OCI-LY1 (cell line): ENCODE data around the gene GYS2.

ENCODE experiments used
- H2AFZ ChIP-seq: fragments of 200-600 bp; sonication (generic), shearing (Covaris generic); 2 replicates; pipeline ENCODE4 v1.6.0; 2014; ENCODE audit warnings: antibody characterized with exemption, mild to moderate bottlenecking, low read length
- H3F3A ChIP-seq: fragments of 200-600 bp; sonication (generic), shearing (Covaris generic); 2 replicates; pipeline ENCODE4 v1.6.0; 2014; ENCODE audit warnings: mild to moderate bottlenecking, antibody characterized with exemption, low read length, moderate library complexity; ENCODE audit not compliant: insufficient read depth
- H3K27ac ChIP-seq: fragments of 200-600 bp; sonication (generic); 2 replicates; pipeline ENCODE4 v1.5.1; 2014; ENCODE audit warnings: low read length, mixed run types, mild to moderate bottlenecking, low read depth; ENCODE audit not compliant: poor library complexity, severe bottlenecking
- H3K27me3 ChIP-seq: fragments of 200-600 bp; sonication (generic); 2 replicates; pipeline ENCODE4 v1.6.0; 2014; ENCODE audit warnings: antibody characterized with exemption, mild to moderate bottlenecking, low read length, moderate library complexity; ENCODE audit not compliant: insufficient read depth
- H3K36me3 ChIP-seq: fragments of 200-600 bp; sonication (generic); 2 replicates; pipeline ENCODE4 v1.6.1; 2014; ENCODE audit warnings: mild to moderate bottlenecking, antibody characterized with exemption, low read length, moderate library complexity, mixed read lengths; ENCODE audit not compliant: insufficient read depth
- H3K4me1 ChIP-seq: fragments of 200-600 bp; sonication (generic); 2 replicates; pipeline ENCODE4 v1.5.1; 2014; ENCODE audit warnings: mild to moderate bottlenecking, low read length, moderate library complexity; ENCODE audit not compliant: insufficient read depth, severe bottlenecking
- H3K4me2 ChIP-seq: fragments of 200-600 bp; sonication (generic), shearing (Covaris generic); 2 replicates; pipeline ENCODE4 v1.6.1; 2014; ENCODE audit warnings: low read length
- H3K4me3 ChIP-seq: fragments of 200-600 bp; sonication (generic); 2 replicates; pipeline ENCODE4 v1.5.1; 2014; ENCODE audit warnings: low read length, low read depth, mild to moderate bottlenecking, mixed read lengths; ENCODE audit not compliant: poor library complexity, severe bottlenecking
- H3K79me2 ChIP-seq: fragments of 200-600 bp; shearing (Covaris generic); 2 replicates; pipeline ENCODE4 v1.6.1; 2016; ENCODE audit warnings: mixed run types, low read length, mixed read lengths; ENCODE audit not compliant: insufficient read depth
- H3K9ac ChIP-seq: fragments of 200-600 bp; sonication (generic), shearing (Covaris generic); 2 replicates; pipeline ENCODE4 v1.6.1; 2014; ENCODE audit warnings: mild to moderate bottlenecking, low read length, mixed read lengths
- H3K9me2 ChIP-seq: fragments of 200-600 bp; sonication (generic), shearing (Covaris generic); 2 replicates; pipeline ENCODE4 v1.6.1; 2014; ENCODE audit warnings: low read depth, mild to moderate bottlenecking, low read length, mixed read lengths
- H3K9me3 ChIP-seq: fragments of 200-600 bp; shearing (Covaris generic); 2 replicates; pipeline ENCODE4 v1.6.1; 2014; ENCODE audit warnings: low read length, mixed read lengths
- H4K20me1 ChIP-seq: fragments of 200-600 bp; sonication (generic), shearing (Covaris generic); 2 replicates; pipeline ENCODE4 v1.6.0; 2016; ENCODE audit warnings: mild to moderate bottlenecking, low read length; ENCODE audit not compliant: insufficient read depth
- EZH2 ChIP-seq: fragments of 200-600 bp; sonication (generic), shearing (Covaris generic); IDR thresholded peaks from 2 replicates; pipeline ENCODE4 v1.8.0; 2017; ENCODE audit warnings: borderline replicate concordance, mixed run types, mild to moderate bottlenecking, antibody characterized with exemption, low read length, moderate library complexity, mixed read lengths
- TF ChIP-seq, protein P1 (sequence below): fragments of 200-600 bp; sonication (generic), shearing (Covaris generic); IDR thresholded peaks from 2 replicates; pipeline ENCODE4 v1.5.1; 2017; ENCODE audit warnings: mild to moderate bottlenecking, antibody characterized with exemption, low read length, moderate library complexity, mixed read lengths

Gene GYS2

DNA sequence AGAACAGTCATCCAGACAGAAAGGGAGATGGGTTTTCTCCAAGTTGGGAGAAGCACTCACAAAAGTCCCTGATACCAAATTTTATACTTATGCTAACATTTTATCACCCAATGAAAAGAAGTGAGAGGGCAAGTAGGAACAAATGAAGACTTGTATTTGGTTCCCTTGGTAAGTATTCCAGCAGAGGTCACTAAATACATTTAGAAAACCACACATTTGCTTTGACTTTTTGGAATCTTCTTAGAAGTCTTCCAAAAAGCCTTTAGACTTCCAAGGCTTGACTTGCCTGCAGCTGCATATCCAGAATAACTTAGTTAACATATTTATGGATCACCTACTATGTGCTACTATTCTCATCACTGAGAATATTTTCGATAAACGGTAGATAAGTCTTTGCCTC is 3.1 kb upstream of the GYS2 start:
- no peak for TF ChIP-seq EZH2
- TF ChIP-seq, protein P1, sequence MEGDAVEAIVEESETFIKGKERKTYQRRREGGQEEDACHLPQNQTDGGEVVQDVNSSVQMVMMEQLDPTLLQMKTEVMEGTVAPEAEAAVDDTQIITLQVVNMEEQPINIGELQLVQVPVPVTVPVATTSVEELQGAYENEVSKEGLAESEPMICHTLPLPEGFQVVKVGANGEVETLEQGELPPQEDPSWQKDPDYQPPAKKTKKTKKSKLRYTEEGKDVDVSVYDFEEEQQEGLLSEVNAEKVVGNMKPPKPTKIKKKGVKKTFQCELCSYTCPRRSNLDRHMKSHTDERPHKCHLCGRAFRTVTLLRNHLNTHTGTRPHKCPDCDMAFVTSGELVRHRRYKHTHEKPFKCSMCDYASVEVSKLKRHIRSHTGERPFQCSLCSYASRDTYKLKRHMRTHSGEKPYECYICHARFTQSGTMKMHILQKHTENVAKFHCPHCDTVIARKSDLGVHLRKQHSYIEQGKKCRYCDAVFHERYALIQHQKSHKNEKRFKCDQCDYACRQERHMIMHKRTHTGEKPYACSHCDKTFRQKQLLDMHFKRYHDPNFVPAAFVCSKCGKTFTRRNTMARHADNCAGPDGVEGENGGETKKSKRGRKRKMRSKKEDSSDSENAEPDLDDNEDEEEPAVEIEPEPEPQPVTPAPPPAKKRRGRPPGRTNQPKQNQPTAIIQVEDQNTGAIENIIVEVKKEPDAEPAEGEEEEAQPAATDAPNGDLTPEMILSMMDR = peak; percentile 38; the same call in 1 of the 2 replicates
- H3K9me2 ChIP-seq = no peaks in the 10 kb centered on the region
- H3K4me2 ChIP-seq = no peak overlapping the region
- H3K4me3 ChIP-seq = no peak overlapping the region
- no peak overlapping the region for H3K27ac ChIP-seq
- no peaks in the 10 kb centered on the region for H4K20me1 ChIP-seq
- H3K79me2 ChIP-seq = no peaks in the 10 kb centered on the region
- no peaks in the 10 kb centered on the region for H3F3A ChIP-seq
- no peaks in the 10 kb centered on the region for H3K27me3 ChIP-seq
- H3K9me3 ChIP-seq = no peaks in the 10 kb centered on the region
- no peaks in the 10 kb centered on the region for H3K4me1 ChIP-seq
- H3K36me3 ChIP-seq = no peaks in the 10 kb centered on the region
- no peak overlapping the region for H2AFZ ChIP-seq
- no peak overlapping the region for H3K9ac ChIP-seq

- TF ChIP-seq, protein P1 = no peak
- no peak for TF ChIP-seq EZH2
- H3K27me3 ChIP-seq = no peaks in the 10 kb centered on the region
Measured at GRCh38 chr12:21606175-21606574, 1.5 kb upstream of the GYS2 start.

GRCh38 chr12:21602774-21603173 is 1.9 kb downstream of the GYS2 start:
- no peak overlapping the region for H3K4me3 ChIP-seq
- peaks cover 15% of the 10 kb centered on the region for H3K4me1 ChIP-seq
- no peaks in the 10 kb centered on the region for H3F3A ChIP-seq
- no peak overlapping the region for H2AFZ ChIP-seq
- no peak overlapping the region for H3K9ac ChIP-seq
- no peaks in the 10 kb centered on the region for H3K9me2 ChIP-seq
- no peaks in the 10 kb centered on the region for H3K79me2 ChIP-seq
- no peak overlapping the region for H3K27ac ChIP-seq
- H3K4me2 ChIP-seq = no peak overlapping the region
- no peak for TF ChIP-seq EZH2
- TF ChIP-seq, protein P1 = no peak
- no peaks in the 10 kb centered on the region for H3K27me3 ChIP-seq
- H3K36me3 ChIP-seq = no peaks in the 10 kb centered on the region
- H3K9me3 ChIP-seq = no peaks in the 10 kb centered on the region
- no peaks in the 10 kb centered on the region for H4K20me1 ChIP-seq

More at GRCh38 chr12:21606175-21606574, 1.5 kb upstream of the GYS2 start:
- no peak overlapping the region for H3K4me2 ChIP-seq
- no peak overlapping the region for H3K27ac ChIP-seq
- no peaks in the 10 kb centered on the region for H3K9me2 ChIP-seq
- no peak overlapping the region for H3K9ac ChIP-seq
- H4K20me1 ChIP-seq = no peaks in the 10 kb centered on the region
- H3K4me3 ChIP-seq = no peak overlapping the region
- no peaks in the 10 kb centered on the region for H3K79me2 ChIP-seq
- no peaks in the 10 kb centered on the region for H3K36me3 ChIP-seq
- H3K4me1 ChIP-seq = no peaks in the 10 kb centered on the region
- H3F3A ChIP-seq = no peaks in the 10 kb centered on the region
- H3K9me3 ChIP-seq = no peaks in the 10 kb centered on the region
- no peak overlapping the region for H2AFZ ChIP-seq
